Measurements from ENCODE around the gene ANTKMT.
"Not testable (repeated sequence)": the region's sequence is repeated elsewhere in the genome, so short reads cannot be mapped to it uniquely, and the experiment has no call there.

ANTKMT gene

GRCh38 chr16:681746-682427 lies 39.1 kb upstream of the ANTKMT start:
- no peak for DNase-seq (ENCODE audit: low read depth)

DNA sequence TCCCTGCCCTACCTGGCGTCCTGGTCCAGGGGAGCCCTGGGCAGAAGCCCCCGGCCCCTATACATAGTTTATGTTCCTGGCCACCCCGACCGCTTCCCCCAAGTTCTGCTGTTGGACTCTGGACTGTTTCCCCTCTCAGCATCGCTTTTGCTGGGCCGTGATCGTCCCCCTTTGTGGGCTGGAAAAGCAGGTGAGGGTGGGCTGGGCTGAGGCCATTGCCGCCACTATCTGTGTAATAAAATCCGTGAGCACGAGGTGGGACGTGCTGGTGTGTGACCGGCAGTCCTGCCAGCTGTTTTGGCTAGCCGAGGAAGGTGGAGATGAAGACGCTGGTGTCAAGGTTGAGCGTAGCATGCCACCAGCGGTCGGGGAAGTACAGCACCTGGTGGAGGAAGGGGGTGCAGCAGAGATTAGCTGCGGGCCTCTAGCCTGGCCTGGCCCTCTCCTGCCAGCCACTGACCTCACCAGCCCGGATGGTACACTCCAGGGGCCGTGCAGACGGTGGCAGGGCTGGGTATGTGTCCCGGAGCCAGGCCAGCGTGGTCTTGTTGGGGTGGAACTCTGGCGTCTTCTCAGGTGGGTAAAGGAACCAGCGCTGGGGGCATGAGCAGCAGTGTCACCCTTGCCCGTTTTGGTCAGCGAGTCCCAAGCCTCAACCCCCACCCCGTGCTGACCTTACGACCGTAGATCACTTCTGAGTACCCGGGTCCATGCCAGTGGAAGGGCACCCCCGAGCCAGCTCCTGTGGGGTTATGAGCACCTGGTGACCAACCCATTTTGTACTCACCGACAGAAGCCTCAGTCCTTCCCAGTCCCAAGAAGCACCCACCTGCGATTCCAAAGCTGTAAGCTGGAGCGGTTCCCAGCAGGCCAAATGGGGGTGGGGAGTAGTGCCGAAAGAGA lies 38.2 kb upstream of the ANTKMT start:
- no peak for DNase-seq (ENCODE audit: low read depth)

GRCh38 chr16:683396-684070 lies 37.4 kb upstream of the ANTKMT start:
- no peak for DNase-seq (ENCODE audit: low read depth)

DNA sequence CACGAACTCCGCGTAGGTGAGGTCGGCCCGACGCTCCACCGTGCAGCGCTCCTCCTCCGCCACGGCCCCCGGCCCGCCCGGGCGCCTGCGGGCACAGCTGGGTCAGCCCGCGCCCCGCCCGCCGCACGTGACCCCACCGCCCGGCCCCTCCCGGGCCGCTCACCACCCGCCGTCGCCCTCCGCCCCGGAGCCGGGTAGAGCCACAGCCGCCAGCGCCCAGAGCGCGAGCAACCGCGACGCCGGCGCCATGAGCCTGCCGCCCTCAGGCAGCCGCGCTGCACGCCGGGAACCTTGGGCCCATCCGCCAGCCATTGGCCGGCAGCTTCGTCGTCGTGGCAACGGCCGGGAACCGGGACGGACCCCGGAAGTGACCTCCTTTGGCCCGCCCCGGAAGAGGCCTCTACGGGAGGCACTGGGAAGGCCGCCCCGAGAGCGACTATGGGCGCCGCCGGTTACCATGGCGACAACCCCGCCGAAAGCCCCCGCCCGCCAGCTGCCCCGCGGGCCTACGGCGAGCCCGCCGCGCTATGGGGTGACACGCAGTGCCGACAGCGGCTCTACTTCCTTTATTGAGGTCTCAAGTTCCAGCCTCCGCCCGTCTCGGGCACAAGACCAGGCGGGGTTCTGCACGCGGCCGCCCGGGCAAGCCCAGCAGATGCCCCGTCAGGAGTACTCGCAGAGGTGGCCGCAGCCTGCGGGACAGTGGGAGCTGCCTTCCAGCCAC lies 36.7 kb upstream of the ANTKMT start, which contains the start of gene JMJD8:
Gene JMJD8 (minus strand): TSS at position 264 of the 724 bp plus-strand sequence. CDS start 15 bp downstream, at position 249.
- peak; percentile 97 for DNase-seq (ENCODE audit: low read depth)

GRCh38 chr16:684961-685696 lies 35.8 kb upstream of the ANTKMT start:
- DNase-seq (ENCODE audit: low read depth), result no peak

DNA sequence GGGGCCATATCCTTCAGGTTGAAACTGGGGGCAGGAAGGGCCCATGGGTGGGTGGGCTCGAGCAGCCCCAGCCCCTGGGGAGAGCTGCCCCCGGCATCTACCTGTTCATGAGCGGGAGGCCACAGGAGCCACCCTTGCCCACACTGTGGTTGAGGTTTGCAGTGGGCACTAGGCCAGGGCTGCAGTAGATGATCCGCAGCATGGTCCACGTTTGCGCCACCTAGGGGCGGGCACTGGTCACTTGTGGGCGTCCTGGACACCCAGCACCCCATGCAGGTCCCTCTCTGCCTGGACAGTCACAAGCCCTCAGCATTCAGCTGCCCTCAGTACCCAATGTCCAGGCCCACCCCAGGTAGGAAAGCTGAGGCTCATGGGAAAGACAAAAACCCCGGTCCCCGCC lies 35.0 kb upstream of the ANTKMT start:
- no peak for DNase-seq (ENCODE audit: low read depth)

- no peak for DNase-seq (ENCODE audit: low read depth)
Measured at GRCh38 chr16:686459-687260, 34.3 kb upstream of the ANTKMT start.

DNA sequence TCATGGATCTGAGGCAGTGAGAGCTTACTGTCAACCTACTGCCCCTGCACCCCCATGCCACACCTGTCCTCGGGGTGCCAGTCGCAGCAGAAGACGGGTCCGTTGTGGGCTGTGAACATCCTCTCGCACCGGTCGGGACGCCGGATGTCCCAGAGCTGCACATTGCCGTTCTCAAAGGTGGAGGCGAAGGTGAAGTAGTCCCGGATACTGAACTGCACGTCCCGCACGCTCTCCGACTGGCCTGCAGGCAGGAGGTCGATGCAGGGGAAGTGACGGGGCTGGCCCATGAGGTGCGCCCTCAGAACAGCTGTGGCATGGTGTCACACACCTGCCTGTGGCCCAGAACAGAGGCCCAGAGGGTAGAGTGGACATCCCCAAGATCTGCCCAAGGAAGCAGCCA lies 33.4 kb upstream of the ANTKMT start:
- DNase-seq (ENCODE audit: low read depth), result no peak

DNA sequence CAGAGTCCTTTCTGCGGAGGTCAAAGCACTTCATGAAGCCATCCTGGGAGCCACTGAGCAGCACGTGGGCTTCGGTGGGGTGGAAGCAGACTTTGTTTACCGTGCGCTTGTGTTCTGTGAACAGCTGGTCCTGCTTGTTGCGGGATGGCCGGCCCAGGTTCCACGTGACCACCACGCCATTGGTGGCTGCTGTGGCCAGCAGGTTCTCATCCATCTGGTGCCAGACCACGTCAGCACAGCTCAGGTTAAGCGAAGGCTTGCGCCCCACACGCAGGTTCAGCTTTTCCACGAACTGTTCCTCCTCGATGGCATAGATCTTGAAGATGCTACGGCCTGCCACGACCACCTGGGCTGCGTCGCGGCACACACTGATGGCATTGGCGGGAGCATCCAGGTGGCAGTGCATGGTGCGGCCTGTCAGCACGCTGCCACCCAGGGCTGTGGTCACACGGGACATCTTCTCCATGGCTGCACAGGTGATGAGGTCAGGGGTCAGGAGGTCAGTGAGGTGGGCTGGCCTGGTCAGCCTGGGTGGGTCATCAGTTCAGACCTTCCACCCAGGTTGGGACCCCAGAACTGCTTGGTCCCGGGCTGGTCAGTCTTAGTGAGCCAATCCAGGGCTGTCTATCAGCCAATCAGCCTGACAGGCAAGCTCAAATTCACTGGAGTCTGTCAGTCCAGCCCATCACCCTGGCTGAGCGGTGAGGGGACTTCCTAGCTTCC lies 31.6 kb upstream of the ANTKMT start:
- no peak for DNase-seq (ENCODE audit: low read depth)

DNA sequence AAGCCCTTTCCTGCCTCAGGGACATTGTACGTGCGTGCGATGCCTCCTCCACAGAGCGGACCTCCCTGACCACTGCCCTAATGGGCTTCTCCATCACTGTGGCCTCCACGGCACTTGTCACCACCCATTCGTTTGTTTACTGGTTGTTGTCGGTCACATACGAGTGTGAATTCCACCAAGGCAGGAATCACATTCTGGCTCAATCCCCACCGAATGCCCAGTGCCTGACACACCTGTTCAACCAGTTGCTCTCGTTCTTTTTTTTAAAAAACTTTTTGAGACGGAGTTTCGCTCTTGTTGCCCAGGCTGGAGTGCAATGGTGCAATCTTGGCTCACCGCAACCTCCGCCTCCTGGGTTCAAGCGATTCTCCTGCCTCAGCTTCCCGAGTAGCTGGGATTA lies 29.7 kb upstream of the ANTKMT start:
- DNase-seq (ENCODE audit: low read depth), result not testable (repeated sequence)

- DNase-seq (ENCODE audit: low read depth), result no peak
Measured at GRCh38 chr16:692356-693108, 28.4 kb upstream of the ANTKMT start.

- DNase-seq (ENCODE audit: low read depth), result no peak
Measured at GRCh38 chr16:693364-693763, 27.6 kb upstream of the ANTKMT start.

DNA sequence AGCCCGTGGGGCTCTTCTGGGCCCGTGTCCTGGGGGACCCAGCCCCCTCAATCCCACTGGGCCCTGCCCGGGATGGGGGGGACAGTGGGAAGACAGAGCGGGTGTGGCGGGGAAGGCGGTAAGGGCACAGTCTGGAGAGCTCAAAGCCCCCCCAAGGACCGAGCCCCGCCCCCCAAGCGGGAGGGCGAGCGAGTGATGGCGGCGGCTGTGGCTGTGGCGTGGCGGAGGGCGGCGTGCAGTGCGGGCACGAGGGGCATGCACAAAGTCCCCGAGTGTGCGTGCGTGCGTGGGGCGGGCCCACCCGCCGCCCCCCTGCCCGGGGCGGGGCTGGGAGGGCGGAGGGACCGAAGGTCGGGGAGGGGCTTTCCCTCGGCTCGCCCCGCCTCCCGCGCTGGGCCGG lies 27.2 kb upstream of the ANTKMT start:
- DNase-seq (ENCODE audit: low read depth), result no peak

DNA sequence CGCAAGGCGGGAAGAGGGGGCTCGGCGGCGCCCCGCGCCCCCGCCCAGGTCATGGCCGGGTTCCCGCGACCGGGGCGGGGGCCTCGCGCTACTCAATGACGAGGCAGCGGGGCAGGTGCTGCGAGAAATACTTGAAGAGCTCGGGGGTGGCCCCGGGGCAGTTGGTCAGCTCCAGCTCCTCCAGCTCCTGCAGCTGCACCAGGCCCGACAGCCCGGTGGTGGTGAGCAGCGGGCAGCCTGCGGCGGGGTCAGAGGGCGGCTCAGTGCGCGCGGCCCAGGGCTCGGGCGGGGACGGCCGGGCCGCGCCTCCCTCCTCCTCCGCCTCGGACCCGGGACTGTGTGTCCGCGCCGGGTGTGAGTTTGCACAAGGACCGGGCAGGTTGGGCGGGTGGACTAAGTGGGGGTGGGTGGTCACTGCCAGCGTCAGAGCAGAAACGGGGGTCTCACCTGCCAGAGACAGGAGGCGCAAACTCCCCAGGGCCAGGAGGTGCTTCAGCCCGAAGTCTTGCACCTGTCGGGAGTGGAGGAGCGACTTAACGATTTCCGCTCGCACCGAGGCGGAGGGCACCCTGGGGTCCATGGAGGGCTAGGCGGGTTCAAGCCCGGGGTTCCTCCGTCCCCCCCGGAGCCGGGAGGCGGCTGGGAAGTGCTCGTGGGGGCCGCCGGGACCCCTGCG lies 26.6 kb upstream of the ANTKMT start:
- no peak for DNase-seq (ENCODE audit: low read depth)

- DNase-seq (ENCODE audit: low read depth), result no peak
Measured at GRCh38 chr16:694863-695354, 26.0 kb upstream of the ANTKMT start.

DNA sequence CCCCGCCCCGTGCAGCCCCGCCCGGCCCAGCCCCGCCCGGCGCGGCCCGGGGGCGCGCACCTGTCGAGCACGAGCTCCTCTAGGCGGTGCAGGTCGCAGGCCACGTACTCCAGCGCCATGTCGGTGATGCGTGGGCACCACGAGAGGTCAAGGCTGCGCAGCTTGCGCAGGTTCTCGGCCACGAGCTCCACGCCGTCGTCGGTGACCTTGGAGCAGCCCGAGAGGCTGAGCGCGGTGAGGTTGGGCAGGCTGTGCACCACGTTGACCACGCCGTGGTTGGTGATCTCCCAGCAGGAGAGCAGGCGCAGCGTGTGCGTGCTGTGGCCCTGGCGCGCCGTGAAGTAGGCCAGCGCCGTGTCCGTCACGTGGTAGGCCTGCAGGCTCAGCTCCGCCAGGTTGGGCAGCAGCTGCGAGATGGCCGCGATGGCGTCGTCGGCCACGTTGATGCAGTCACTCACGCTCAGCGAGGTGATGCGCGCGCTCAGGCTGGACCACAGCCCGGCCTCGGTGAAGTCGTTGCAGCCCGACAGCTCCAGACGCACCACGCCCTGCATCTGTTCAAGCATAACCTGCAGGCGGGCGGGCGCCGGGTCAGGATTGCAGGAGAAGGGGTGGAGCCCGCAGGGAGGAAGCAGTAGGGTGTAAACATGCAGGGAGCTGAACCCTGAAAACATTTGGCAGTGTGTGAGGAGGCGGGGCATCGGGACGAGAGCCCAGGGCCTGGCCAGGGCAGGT lies 25.4 kb upstream of the ANTKMT start:
- DNase-seq (ENCODE audit: low read depth), result peak; percentile 52

- DNase-seq (ENCODE audit: low read depth), result no peak
Measured at GRCh38 chr16:698911-699671, 21.9 kb upstream of the ANTKMT start.

All from stimulated activated CD8-positive, alpha-beta memory T cell treated with anti-CD3 and anti-CD28 coated beads, Interleukin-4, amount 100 ng/mL, for 24 hours (primary cell).